K562 (cell line): ENCODE data around the gene EFCAB9. TPM values are rescaled to one million over a fixed set of nuclear protein-coding genes. Genes with fewer than 3 reads are reported as not detected.

Source experiments
- ATAC-seq: fragments of 200-7000 bp; cut with Tn5 transposase; 3 replicates; pipeline ENCODE4 v1.9.1; 2020; ENCODE audit warnings: moderate library complexity
- BruUV-seq: library from RNA; stranded (reverse); fragments of 400-500 nt; replicated peaks from 2 replicates; lab custom pipeline; 2021; lab: Mats Ljungman, UMichigan
- CTCF ChIA-PET: fragments of 300-600 bp; formaldehyde crosslinking; extraction: SDS; loops from one replicate; lab custom pipeline; 2021; ENCODE audit warnings: low intra/inter-chr PET ratio; lab: Yijun Ruan, JAX
- POLR2A ChIA-PET: fragments of 300-600, 350-650 bp; sonication (Branson Sonifier 250); formaldehyde crosslinking; extraction: SDS; loops from one replicate; lab custom pipeline; 2021; ENCODE audit warnings: antibody characterized with exemption, inconsistent platforms; lab: Yijun Ruan, JAX
- DNase-seq, 4 experiments: peaks; one replicate each; pipeline versions ENCODE4 v3.0.0 to v3.0.0-alpha.2; 2011 to 2018; ENCODE audit warnings: low spot score in 3 of 4, mixed read lengths in 3 of 4; ENCODE audit errors: extremely low read depth in 1 of 4
- FAIRE-seq: peaks from 2 replicates; lab custom pipeline; 2011; peaks lifted over from hg19 to GRCh38; lab: Jason Lieb, UNC
- H2AFZ ChIP-seq: 2 replicates; pipeline ENCODE4 v1.6.0; 2011; ENCODE audit warnings: low read depth, low read length, control low read depth, inconsistent platforms
- H3K27ac ChIP-seq: fragments of 200-600 bp; 3 replicates; pipeline ENCODE4 v1.8.0; 2011; ENCODE audit warnings: low read depth, mild to moderate bottlenecking, control low read depth, inconsistent platforms, low read length, moderate library complexity, mixed read lengths; ENCODE audit errors: extremely low read depth
- H3K27me3 ChIP-seq, 2 experiments: fragments of 300-600 bp in 1 of 2; 2 replicates in 1 of 2; 3 replicates in 1 of 2; pipeline versions ENCODE4 v1.6.0 to v1.8.0; 2011; ENCODE audit warnings: inconsistent platforms in 2 of 2, low read length in 2 of 2, mild to moderate bottlenecking in 1 of 2, mixed read lengths in 1 of 2, moderate library complexity in 1 of 2; ENCODE audit not compliant: control insufficient read depth in 2 of 2, insufficient read depth in 2 of 2
- H3K36me3 ChIP-seq: fragments of 300-600 bp; 3 replicates; pipeline ENCODE4 v1.8.0; 2011; ENCODE audit warnings: mild to moderate bottlenecking, low read length, inconsistent platforms; ENCODE audit not compliant: control insufficient read depth, insufficient read depth
- H3K4me1 ChIP-seq, 2 experiments: fragments of 200-600 bp in 1 of 2; replicated peaks in 1 of 2; 2 replicates in 1 of 2; 3 replicates in 1 of 2; pipeline versions ENCODE4 v1.5.1 to v1.8.0; 2011; ENCODE audit warnings: inconsistent platforms in 2 of 2, low read length in 2 of 2, mild to moderate bottlenecking in 1 of 2, mixed read lengths in 1 of 2, moderate library complexity in 1 of 2; ENCODE audit not compliant: control insufficient read depth in 2 of 2, insufficient read depth in 2 of 2
- H3K4me2 ChIP-seq: 2 replicates; pipeline ENCODE4 v1.6.1; 2011; ENCODE audit warnings: low read length, control low read depth, inconsistent platforms, mixed read lengths; ENCODE audit not compliant: insufficient read depth
- H3K4me3 ChIP-seq: fragments of 200-600 bp; sonication (generic), shearing (Covaris generic); 2 replicates; pipeline ENCODE4 v1.5.1; 2016; ENCODE audit warnings: control low read depth, inconsistent platforms
- H3K79me2 ChIP-seq: fragments of 200-600 bp; 3 replicates; pipeline ENCODE4 v1.8.0; 2011; ENCODE audit warnings: low read length, inconsistent platforms; ENCODE audit not compliant: control insufficient read depth, insufficient read depth
- H3K9ac ChIP-seq, 2 experiments: 2 replicates each; pipeline versions ENCODE4 v1.6.0 to v1.6.1; 2011; ENCODE audit warnings: low read depth in 2 of 2, low read length in 2 of 2, control low read depth in 1 of 2, inconsistent platforms in 1 of 2, mild to moderate bottlenecking in 1 of 2, mixed read lengths in 1 of 2; ENCODE audit not compliant: insufficient read depth in 1 of 2
- H3K9me1 ChIP-seq: one replicate; pipeline ENCODE4 v1.6.0; 2011; ENCODE audit warnings: inconsistent platforms, mild to moderate bottlenecking, low read length, moderate library complexity; ENCODE audit not compliant: control insufficient read depth, insufficient read depth
- H3K9me3 ChIP-seq: replicated peaks from 2 replicates; pipeline ENCODE4 v1.5.1; 2011; ENCODE audit warnings: low read depth, low read length, inconsistent platforms; ENCODE audit not compliant: control insufficient read depth, insufficient read depth
- H4K20me1 ChIP-seq: replicated peaks from 2 replicates; pipeline ENCODE4 v1.6.1; 2011; ENCODE audit warnings: low read length, inconsistent platforms, mixed read lengths; ENCODE audit not compliant: control insufficient read depth, insufficient read depth
- BCOR ChIP-seq: fragments of 450-650 bp; IDR thresholded peaks from 2 replicates; pipeline ENCODE4 v1.6.1; 2016
- CXXC5 ChIP-seq: fragments of 250-450 bp; sonication (Bioruptor Pico); IDR thresholded peaks from 2 replicates; pipeline ENCODE4 v1.8.0; 2022; ENCODE audit warnings: inconsistent platforms, mild to moderate bottlenecking, moderate library complexity
- ELF1 ChIP-seq: fragments of 200-800 bp; sonication (Bioruptor generic); IDR thresholded peaks from 2 replicates; pipeline ENCODE4 v1.6.1; 2016; ENCODE audit warnings: missing genetic modification characterization, missing compliant biosample characterization
- U2AF1 ChIP-seq: fragments of 200-400 bp; formaldehyde crosslinking; optimal IDR thresholded peaks from 2 replicates; pipeline ENCODE3; 2017; ENCODE audit warnings: mild to moderate bottlenecking, low read depth, low read length, moderate library complexity
- ZFP36 ChIP-seq: fragments of 150-350 bp; IDR thresholded peaks from 2 replicates; pipeline ENCODE4 v1.6.1; 2018; ENCODE audit warnings: low read length, low read depth; ENCODE audit not compliant: partially characterized antibody
- WGBS: fragments of 100-300 bp; shearing (Covaris generic); methylation state at CpG from one replicate; pipeline ENCODE4 v1.1.6; 2016; ENCODE audit warnings: low coverage, mixed read lengths; ENCODE audit not compliant: insufficient coverage; ENCODE audit errors: missing lambda C conversion rate; 5-methylcytosine and 5-hydroxymethylcytosine counted together
- in situ Hi-C: fragments of 300-500 bp; cut with MboI; formaldehyde crosslinking; loops from 4 replicates; pipeline ENCODE4 v1.15.0; 2018; ENCODE audit warnings: inconsistent platforms, mixed read lengths
- intact Hi-C: fragments of 100-400 bp; cut with micrococcal nuclease; formaldehyde crosslinking; loops from 2 replicates; pipeline ENCODE4 v1.14.2; 2022
- polyA plus RNA-seq, 8 experiments: library from polyadenylated mRNA; depleted of rRNA in 4 of 8; stranded (reverse) in 5 of 8; unstranded in 3 of 8; fragments of >200 nt; fragmentation: Nextera tagmentation in 2 of 8; fragmentation: Illumina TruSeq in 1 of 8; extraction: Ambion mirVana in 2 of 8; extraction: Trizol in 1 of 8; gene quantifications; 2 replicates each; pipeline versions ENCODE4 v1.2.1 to v1.2.3, GENCODE V29; 2011 to 2014; ENCODE audit warnings: inconsistent platforms in 1 of 8, missing spikeins in 1 of 8
- total RNA-seq, 7 experiments: library from RNA; depleted of rRNA in 6 of 7; stranded (reverse); fragments of >200 nt in 6 of 7; fragmentation: Illumina TruSeq in 2 of 7; extraction: Trizol in 2 of 7; gene quantifications; 2 replicates each; pipeline versions ENCODE4 v1.2.1 to v1.2.3, GENCODE V29; 2011 to 2021; ENCODE audit warnings: low replicate concordance in 1 of 7
- TF ChIP-seq, protein P1 (sequence below): fragments of 450-650 bp; IDR thresholded peaks from 2 replicates; pipeline ENCODE4 v1.6.1; 2016; ENCODE audit warnings: borderline replicate concordance

The EFCAB9 gene
- total and polyA plus RNA-seq, 9 of the 15 experiments (the other 6 are each of a cell fraction or from before 2014, with no cell fraction given) = not detected

DNA sequence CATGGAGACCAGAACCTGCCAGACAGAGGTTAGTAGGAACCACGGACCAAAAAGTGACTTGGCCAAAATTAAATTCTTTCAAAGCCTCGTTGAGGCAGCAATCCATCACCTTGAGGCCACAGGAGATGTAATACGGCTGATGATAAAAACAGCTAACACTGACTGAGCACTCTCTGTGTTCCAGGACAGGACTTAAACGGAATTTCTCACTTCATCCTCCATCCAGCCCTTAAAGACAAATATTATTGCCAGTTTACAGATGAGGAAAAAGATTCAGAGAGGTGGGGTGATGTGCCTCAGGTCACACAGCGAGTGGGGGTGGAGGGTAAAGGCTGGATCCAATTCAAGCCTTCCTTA, 31.0 kb upstream of the EFCAB9 start:
- Histone ChIP-seq H3K9me3 (no peaks in the 10 kb centered on the region), H3K9me1 (peaks cover 4% of the 10 kb centered on the region), H3K27me3 (no peaks in the 10 kb centered on the region; a peak in 1 of 5 replicates), H3K4me3 (no peak overlapping the region), H3K4me1 (peaks cover 0 to 7% of the 10 kb centered on the region in 2 experiments; a peak in 2 of 5 replicates), H3K9ac (peak overlapping the region in 1 of 2 experiments; percentile 10; a peak in 1 of 4 replicates), H3K36me3 (no peaks in the 10 kb centered on the region)
- POLR2A ChIA-PET = interaction anchor here (1.0 to 1.1 kb wide), 2 partner anchors 12 to 20 kb away, joined by 4 read pairs; no protein-coding TSS in a partner anchor
- ATAC-seq (no peak), FAIRE-seq (no peak), DNase-seq (no peak)
- intact Hi-C loops = no loop called here
- TF ChIP-seq BCOR (0 out of 2 replicates have a peak, but pooled peaks have one; percentile 32), ZFP36 (peak; percentile 42), CXXC5 (CRISPR knock-in tag) (no peak)
- TF ChIP-seq, all 486 proteins: peak for 2
- CTCF ChIA-PET = no interaction called here
- Histone ChIP-seq H3K27ac (no peak overlapping the region), H4K20me1 (no peaks in the 10 kb centered on the region), H2AFZ (no peak overlapping the region), H3K79me2 (no peaks in the 10 kb centered on the region), H3K4me2 (no peak overlapping the region)
- 31% methylated on average over 5 of the region's 5 CpGs for WGBS
- no TSS peak for BruUV-seq
- in situ Hi-C loops = no loop called here

DNA sequence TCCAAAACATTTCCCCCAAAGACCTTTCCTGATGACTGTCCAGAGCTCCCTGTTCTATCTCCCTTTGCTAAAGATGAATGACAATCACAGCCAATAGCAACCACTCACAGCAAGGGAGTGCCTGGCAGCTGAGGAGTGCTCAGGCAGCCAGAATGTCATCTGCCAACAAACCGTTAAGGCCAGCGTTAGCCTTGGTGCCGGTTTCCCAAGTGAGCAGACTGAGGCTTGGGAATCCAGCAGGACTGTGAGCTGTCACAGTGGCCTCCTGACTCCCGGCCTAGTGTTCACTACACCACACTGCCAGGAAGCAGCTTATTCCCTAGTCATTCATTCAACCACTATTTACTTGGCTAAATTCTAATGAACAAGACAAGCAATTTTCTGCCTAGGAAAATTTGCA, 30.6 kb upstream of the EFCAB9 start:
- ATAC-seq = no peak
- FAIRE-seq = no peak

More for the DNA sequence above, 30.6 kb upstream of the EFCAB9 start:
- Histone ChIP-seq H3K4me3 (no peak overlapping the region), H3K27me3 (no peaks in the 10 kb centered on the region; a peak in 1 of 5 replicates), H3K9ac (peak overlapping the region in 1 of 2 experiments; percentile 10; a peak in 1 of 4 replicates), H3K27ac (no peak overlapping the region), H3K4me1 (peaks cover 0 to 7% of the 10 kb centered on the region in 2 experiments; a peak in 2 of 5 replicates), H3K36me3 (no peaks in the 10 kb centered on the region), H3K9me3 (no peaks in the 10 kb centered on the region), H2AFZ (no peak overlapping the region), H4K20me1 (no peaks in the 10 kb centered on the region), H3K79me2 (no peaks in the 10 kb centered on the region), H3K4me2 (no peak overlapping the region), H3K9me1 (peaks cover 4% of the 10 kb centered on the region)
- no TSS peak for BruUV-seq
- WGBS = 35% methylated on average over 4 of the region's 4 CpGs
- ChIA-PET CTCF (no interaction called here), POLR2A (no interaction called here)
- no peak for DNase-seq
- in situ Hi-C loops = no loop called here
- TF ChIP-seq ELF1 (no peak), U2AF1 (no peak)
- TF ChIP-seq, protein P1, sequence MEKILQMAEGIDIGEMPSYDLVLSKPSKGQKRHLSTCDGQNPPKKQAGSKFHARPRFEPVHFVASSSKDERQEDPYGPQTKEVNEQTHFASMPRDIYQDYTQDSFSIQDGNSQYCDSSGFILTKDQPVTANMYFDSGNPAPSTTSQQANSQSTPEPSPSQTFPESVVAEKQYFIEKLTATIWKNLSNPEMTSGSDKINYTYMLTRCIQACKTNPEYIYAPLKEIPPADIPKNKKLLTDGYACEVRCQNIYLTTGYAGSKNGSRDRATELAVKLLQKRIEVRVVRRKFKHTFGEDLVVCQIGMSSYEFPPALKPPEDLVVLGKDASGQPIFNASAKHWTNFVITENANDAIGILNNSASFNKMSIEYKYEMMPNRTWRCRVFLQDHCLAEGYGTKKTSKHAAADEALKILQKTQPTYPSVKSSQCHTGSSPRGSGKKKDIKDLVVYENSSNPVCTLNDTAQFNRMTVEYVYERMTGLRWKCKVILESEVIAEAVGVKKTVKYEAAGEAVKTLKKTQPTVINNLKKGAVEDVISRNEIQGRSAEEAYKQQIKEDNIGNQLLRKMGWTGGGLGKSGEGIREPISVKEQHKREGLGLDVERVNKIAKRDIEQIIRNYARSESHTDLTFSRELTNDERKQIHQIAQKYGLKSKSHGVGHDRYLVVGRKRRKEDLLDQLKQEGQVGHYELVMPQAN = no peak
- intact Hi-C loops = no loop called here
